HCT116 (cell line): ENCODE measurements around the gene GALNT18. TPM values are rescaled to one million over a fixed set of nuclear protein-coding genes. Genes with fewer than 3 reads are reported as not detected.

Experiments
- ATAC-seq: fragments of 200-7000 bp; cut with Tn5 transposase; 2 replicates; pipeline ENCODE4 v1.9.1; 2020; ENCODE audit warnings: mild to moderate bottlenecking, moderate library complexity
- BruUV-seq: library from RNA; stranded (reverse); fragments of 400-500 nt; replicated peaks from 2 replicates; lab custom pipeline; 2021; lab: Mats Ljungman, UMichigan
- CTCF ChIA-PET: fragments of 300-600 bp; sonication (Branson Sonifier 250); formaldehyde crosslinking; loops from one replicate; lab custom pipeline; 2021; ENCODE audit warnings: antibody characterized with exemption; lab: Charles Lee
- POLR2A ChIA-PET: fragments of 300-600, 350-600 bp; sonication (Branson Sonifier 250); formaldehyde crosslinking; loops from one replicate; lab custom pipeline; 2021; ENCODE audit warnings: antibody characterized with exemption; lab: Charles Lee
- RAD21 ChIA-PET, 2 experiments: fragments of 300-600 bp; sonication (Branson Sonifier 250); formaldehyde crosslinking; loops; one replicate each; lab custom pipeline; 2023; ENCODE audit warnings: low total read pairs in 2 of 2; ENCODE audit not compliant: uncharacterized antibody in 2 of 2, unreplicated experiment in 2 of 2, low non-redundant PET in 1 of 2; lab: Charles Lee
- DNase-seq: peaks from one replicate; pipeline ENCODE4 v3.0.0-alpha.2; 2010; ENCODE audit warnings: low read depth, low spot score
- H2AFZ ChIP-seq: fragments of 200-600 bp; shearing (Covaris generic), sonication (generic); 2 replicates; pipeline ENCODE4 v1.6.1; 2017; ENCODE audit warnings: low read depth, mixed run types, mixed read lengths, antibody characterized with exemption, low read length; ENCODE audit not compliant: poor library complexity, severe bottlenecking
- H3K27ac ChIP-seq: 2 replicates; pipeline ENCODE4 v1.5.1; 2012; ENCODE audit warnings: low read depth, low read length
- H3K27me3 ChIP-seq: fragments of 200-600 bp; sonication (generic); 2 replicates; pipeline ENCODE4 v1.6.1; 2016; ENCODE audit warnings: mixed run types, low read length, mixed read lengths; ENCODE audit not compliant: insufficient read depth
- H3K36me3 ChIP-seq, 2 experiments: fragments of 200-500 bp in 1 of 2; fragments of 200-600 bp in 1 of 2; sonication (Bioruptor generic) in 1 of 2; sonication (generic) in 1 of 2; 2 replicates each; pipeline versions ENCODE4 v1.5.1 to v1.6.1; 2014 to 2016; ENCODE audit warnings: low read length in 2 of 2, inconsistent platforms in 1 of 2, mixed read lengths in 1 of 2, mixed run types in 1 of 2; ENCODE audit not compliant: insufficient read depth in 2 of 2, control insufficient read depth in 1 of 2
- H3K4me1 ChIP-seq, 2 experiments: fragments of 200-600 bp in 1 of 2; sonication (generic) in 1 of 2; 2 replicates each; pipeline versions ENCODE4 v1.5.1 to v1.6.1; 2012 to 2017; ENCODE audit warnings: low read length in 2 of 2, inconsistent platforms in 1 of 2, mild to moderate bottlenecking in 1 of 2, mixed read lengths in 1 of 2, mixed run types in 1 of 2, moderate library complexity in 1 of 2; ENCODE audit not compliant: insufficient read depth in 2 of 2, control insufficient read depth in 1 of 2
- H3K4me2 ChIP-seq: fragments of 200-600 bp; sonication (generic); 2 replicates; pipeline ENCODE4 v1.6.1; 2017; ENCODE audit warnings: mixed run types, low read length, mixed read lengths
- H3K4me3 ChIP-seq, 2 experiments: fragments of 200-600 bp in 1 of 2; sonication (generic) in 1 of 2; replicated peaks in 1 of 2; 2 replicates each; pipeline ENCODE4 v1.5.1; 2011 to 2016; ENCODE audit warnings: low read length in 2 of 2, control low read depth in 1 of 2, low read depth in 1 of 2, mild to moderate bottlenecking in 1 of 2, mixed read lengths in 1 of 2, mixed run types in 1 of 2
- H3K79me2 ChIP-seq: fragments of 200-600 bp; sonication (generic); 2 replicates; pipeline ENCODE4 v1.6.1; 2017; ENCODE audit warnings: mild to moderate bottlenecking, mixed run types, low read length, moderate library complexity, mixed read lengths; ENCODE audit not compliant: insufficient read depth
- H3K9ac ChIP-seq: fragments of 200-600 bp; sonication (generic); 2 replicates; pipeline ENCODE4 v1.6.1; 2016; ENCODE audit warnings: low read length, mixed read lengths
- H3K9me2 ChIP-seq: fragments of 200-600 bp; sonication (generic), shearing (Covaris generic); 2 replicates; pipeline ENCODE4 v1.6.1; 2017; ENCODE audit warnings: mixed run types, mild to moderate bottlenecking, moderate library complexity; ENCODE audit not compliant: insufficient read depth
- H3K9me3 ChIP-seq, 2 experiments: fragments of 200-500 bp in 1 of 2; fragments of 200-600 bp in 1 of 2; sonication (Bioruptor generic) in 1 of 2; sonication (generic) in 1 of 2; 2 replicates each; pipeline ENCODE4 v1.6.1; 2014 to 2017; ENCODE audit warnings: low read length in 2 of 2, mixed read lengths in 2 of 2, inconsistent platforms in 1 of 2, low read depth in 1 of 2, mild to moderate bottlenecking in 1 of 2, mixed run types in 1 of 2, moderate library complexity in 1 of 2; ENCODE audit not compliant: control insufficient read depth in 1 of 2, insufficient read depth in 1 of 2
- H4K20me1 ChIP-seq: fragments of 200-600 bp; sonication (generic), shearing (Covaris generic); 2 replicates; pipeline ENCODE4 v1.6.1; 2017; ENCODE audit warnings: mixed run types, mild to moderate bottlenecking, moderate library complexity; ENCODE audit not compliant: insufficient read depth
- CBX3 ChIP-seq: IDR thresholded peaks from 2 replicates; pipeline ENCODE4 v1.6.1; 2012; ENCODE audit warnings: low read depth
- CEBPB ChIP-seq: IDR thresholded peaks from 2 replicates; pipeline ENCODE4 v1.6.1; 2012; ENCODE audit warnings: low read depth
- EZH2 ChIP-seq: fragments of 200-600 bp; sonication (generic); IDR thresholded peaks from 2 replicates; pipeline ENCODE4 v1.6.1; 2017; ENCODE audit warnings: antibody characterized with exemption, mixed run types
- EZH2phosphoT487 ChIP-seq: fragments of 200-600 bp; IDR thresholded peaks from 2 replicates; pipeline ENCODE4 v1.6.1; 2018; ENCODE audit warnings: antibody characterized with exemption, borderline replicate concordance
- JUND ChIP-seq: IDR thresholded peaks from 2 replicates; pipeline ENCODE4 v1.6.1; 2012
- POLR2AphosphoS5 ChIP-seq: IDR thresholded peaks from 2 replicates; pipeline ENCODE4 v1.6.1; 2011; ENCODE audit warnings: mild to moderate bottlenecking, low read depth, low read length, moderate library complexity
- SP1 ChIP-seq: IDR thresholded peaks from 2 replicates; pipeline ENCODE4 v1.6.1; 2012; ENCODE audit warnings: low read depth
- YY1 ChIP-seq: IDR thresholded peaks from 2 replicates; pipeline ENCODE4 v1.6.1; 2011; ENCODE audit warnings: low read length, low read depth, moderate library complexity, mild to moderate bottlenecking; ENCODE audit not compliant: insufficient replicate concordance; ENCODE audit errors: extremely low read depth
- ZFX ChIP-seq: fragments of 450-650 bp; IDR thresholded peaks from 2 replicates; pipeline ENCODE4 v1.6.1; 2017
- intact Hi-C: fragments of 100-400 bp; cut with micrococcal nuclease; formaldehyde crosslinking; loops from 2 replicates; pipeline ENCODE4 v1.10.0; 2022
- total RNA-seq: library from RNA; stranded (reverse); gene quantifications from one replicate; pipeline ENCODE4 v1.2.1, GENCODE V29; 2021; ENCODE audit not compliant: unreplicated experiment
- TF ChIP-seq, protein P1 (sequence below): IDR thresholded peaks from 2 replicates; pipeline ENCODE4 v1.6.1; 2012
- TF ChIP-seq, protein P2 (sequence below): IDR thresholded peaks from 2 replicates; pipeline ENCODE4 v1.6.1; 2011; ENCODE audit warnings: mild to moderate bottlenecking, low read length, moderate library complexity; ENCODE audit not compliant: insufficient replicate concordance; ENCODE audit errors: extremely low read depth
- TF ChIP-seq, protein P3 (sequence below): IDR thresholded peaks from 2 replicates; pipeline ENCODE4 v1.6.1; 2012; ENCODE audit warnings: low read depth
- TF ChIP-seq, protein P4 (sequence below): IDR thresholded peaks from 2 replicates; pipeline ENCODE4 v1.6.1; 2012

GALNT18 gene
- total RNA-seq, 1 experiment from 2014 or later, result 19.9 TPM

DNA sequence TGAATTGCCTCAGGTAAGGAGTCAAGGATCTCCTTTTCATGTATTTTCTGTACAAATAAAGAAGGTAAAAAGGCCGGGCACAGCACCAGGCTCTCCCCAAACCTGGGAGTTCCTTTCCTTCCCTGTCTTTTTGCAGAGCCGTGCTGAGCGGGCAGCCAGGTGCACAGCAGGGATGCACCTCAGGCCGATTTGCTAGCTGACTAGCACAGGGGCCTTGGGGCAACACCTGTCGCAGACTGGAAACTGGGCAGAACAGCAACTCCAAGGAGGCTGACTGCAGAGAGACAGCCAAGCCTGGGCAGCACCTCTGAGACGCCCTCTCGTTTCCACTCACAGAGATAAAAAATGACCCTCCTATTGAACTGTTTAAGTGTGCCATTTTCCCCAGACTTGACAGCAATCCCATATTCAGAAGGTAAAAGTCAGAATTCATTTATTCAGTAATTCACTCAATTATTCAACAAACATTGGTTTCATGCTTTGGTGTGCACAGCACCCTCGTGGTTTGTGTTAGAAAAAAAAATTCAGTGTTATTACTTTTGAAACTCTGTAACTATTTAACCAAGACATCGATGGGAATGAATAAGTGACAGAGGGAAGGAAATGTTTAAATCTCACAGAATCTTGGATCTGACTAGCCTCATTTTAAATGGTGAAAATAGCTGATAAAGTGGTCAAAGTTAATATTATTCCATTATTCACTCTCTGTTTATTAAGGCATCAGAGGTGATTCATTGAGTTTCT is 120.9 kb downstream of the GALNT18 start:
- ChIA-PET CTCF (no interaction called here), RAD21 (no interaction called here), POLR2A (no interaction called here)
- no peak overlapping the region for H3K4me2 ChIP-seq
- H3K27ac ChIP-seq, result no peak overlapping the region
- ATAC-seq (no peak), DNase-seq (no peak)
- no peaks in the 10 kb centered on the region for H3K9me2 ChIP-seq
- H2AFZ ChIP-seq, result no peak overlapping the region
- H3K9ac ChIP-seq, result no peak overlapping the region
- TF ChIP-seq SP1 (no peak), YY1 (no peak), CEBPB (no peak)
- TF ChIP-seq, protein P1, sequence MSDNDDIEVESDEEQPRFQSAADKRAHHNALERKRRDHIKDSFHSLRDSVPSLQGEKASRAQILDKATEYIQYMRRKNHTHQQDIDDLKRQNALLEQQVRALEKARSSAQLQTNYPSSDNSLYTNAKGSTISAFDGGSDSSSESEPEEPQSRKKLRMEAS, result no peak
- TF ChIP-seq, protein P2, sequence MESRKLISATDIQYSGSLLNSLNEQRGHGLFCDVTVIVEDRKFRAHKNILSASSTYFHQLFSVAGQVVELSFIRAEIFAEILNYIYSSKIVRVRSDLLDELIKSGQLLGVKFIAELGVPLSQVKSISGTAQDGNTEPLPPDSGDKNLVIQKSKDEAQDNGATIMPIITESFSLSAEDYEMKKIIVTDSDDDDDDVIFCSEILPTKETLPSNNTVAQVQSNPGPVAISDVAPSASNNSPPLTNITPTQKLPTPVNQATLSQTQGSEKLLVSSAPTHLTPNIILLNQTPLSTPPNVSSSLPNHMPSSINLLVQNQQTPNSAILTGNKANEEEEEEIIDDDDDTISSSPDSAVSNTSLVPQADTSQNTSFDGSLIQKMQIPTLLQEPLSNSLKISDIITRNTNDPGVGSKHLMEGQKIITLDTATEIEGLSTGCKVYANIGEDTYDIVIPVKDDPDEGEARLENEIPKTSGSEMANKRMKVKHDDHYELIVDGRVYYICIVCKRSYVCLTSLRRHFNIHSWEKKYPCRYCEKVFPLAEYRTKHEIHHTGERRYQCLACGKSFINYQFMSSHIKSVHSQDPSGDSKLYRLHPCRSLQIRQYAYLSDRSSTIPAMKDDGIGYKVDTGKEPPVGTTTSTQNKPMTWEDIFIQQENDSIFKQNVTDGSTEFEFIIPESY, result no peak
- no peaks in the 10 kb centered on the region for H4K20me1 ChIP-seq
- H3K9me3 ChIP-seq, result no peaks in the 10 kb centered on the region
- BruUV-seq, result no TSS peak
- no peaks in the 10 kb centered on the region; the same call in 1 of the 2 replicates for H3K79me2 ChIP-seq
- no peaks in the 10 kb centered on the region for H3K27me3 ChIP-seq
- H3K4me3 ChIP-seq, result no peak overlapping the region
- H3K36me3 ChIP-seq, result no peaks in the 10 kb centered on the region
- intact Hi-C loops, result no loop called here
- H3K4me1 ChIP-seq, result no peaks in the 10 kb centered on the region

DNA sequence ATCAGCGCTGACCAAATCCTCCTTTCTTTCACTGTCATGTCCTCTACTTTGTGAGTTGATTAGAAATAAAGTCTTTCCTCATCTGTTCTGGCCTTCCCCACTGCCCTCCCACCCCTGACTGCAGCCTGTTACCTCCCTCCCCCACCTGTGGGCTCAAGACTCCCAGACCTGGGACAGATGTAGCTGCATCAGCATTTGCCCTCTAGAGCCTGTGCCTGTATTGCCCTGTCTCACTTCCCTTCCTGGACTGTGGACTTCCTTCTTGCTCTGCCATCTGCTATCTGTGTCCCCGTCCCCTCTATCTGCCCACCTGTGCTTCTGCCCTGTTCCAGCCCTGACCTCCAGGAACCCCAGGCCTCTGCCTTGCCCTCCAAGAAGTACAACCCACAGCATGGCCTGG is 122.5 kb downstream of the GALNT18 start:
- Histone ChIP-seq H2AFZ (no peak overlapping the region), H3K4me1 (no peaks in the 10 kb centered on the region), H4K20me1 (no peaks in the 10 kb centered on the region), H3K9me3 (no peaks in the 10 kb centered on the region), H3K36me3 (no peaks in the 10 kb centered on the region), H3K27me3 (no peaks in the 10 kb centered on the region), H3K79me2 (no peaks in the 10 kb centered on the region), H3K4me2 (no peak overlapping the region), H3K9me2 (no peaks in the 10 kb centered on the region), H3K4me3 (no peak overlapping the region), H3K27ac (no peak overlapping the region), H3K9ac (no peak overlapping the region)
- POLR2A ChIA-PET, result no interaction called here
- DNase-seq, result no peak
- CTCF ChIA-PET, result no interaction called here
- RAD21 ChIA-PET, result no interaction called here
- BruUV-seq, result no TSS peak
- intact Hi-C loops, result no loop called here
- ATAC-seq, result no peak
- TF ChIP-seq, protein P3, sequence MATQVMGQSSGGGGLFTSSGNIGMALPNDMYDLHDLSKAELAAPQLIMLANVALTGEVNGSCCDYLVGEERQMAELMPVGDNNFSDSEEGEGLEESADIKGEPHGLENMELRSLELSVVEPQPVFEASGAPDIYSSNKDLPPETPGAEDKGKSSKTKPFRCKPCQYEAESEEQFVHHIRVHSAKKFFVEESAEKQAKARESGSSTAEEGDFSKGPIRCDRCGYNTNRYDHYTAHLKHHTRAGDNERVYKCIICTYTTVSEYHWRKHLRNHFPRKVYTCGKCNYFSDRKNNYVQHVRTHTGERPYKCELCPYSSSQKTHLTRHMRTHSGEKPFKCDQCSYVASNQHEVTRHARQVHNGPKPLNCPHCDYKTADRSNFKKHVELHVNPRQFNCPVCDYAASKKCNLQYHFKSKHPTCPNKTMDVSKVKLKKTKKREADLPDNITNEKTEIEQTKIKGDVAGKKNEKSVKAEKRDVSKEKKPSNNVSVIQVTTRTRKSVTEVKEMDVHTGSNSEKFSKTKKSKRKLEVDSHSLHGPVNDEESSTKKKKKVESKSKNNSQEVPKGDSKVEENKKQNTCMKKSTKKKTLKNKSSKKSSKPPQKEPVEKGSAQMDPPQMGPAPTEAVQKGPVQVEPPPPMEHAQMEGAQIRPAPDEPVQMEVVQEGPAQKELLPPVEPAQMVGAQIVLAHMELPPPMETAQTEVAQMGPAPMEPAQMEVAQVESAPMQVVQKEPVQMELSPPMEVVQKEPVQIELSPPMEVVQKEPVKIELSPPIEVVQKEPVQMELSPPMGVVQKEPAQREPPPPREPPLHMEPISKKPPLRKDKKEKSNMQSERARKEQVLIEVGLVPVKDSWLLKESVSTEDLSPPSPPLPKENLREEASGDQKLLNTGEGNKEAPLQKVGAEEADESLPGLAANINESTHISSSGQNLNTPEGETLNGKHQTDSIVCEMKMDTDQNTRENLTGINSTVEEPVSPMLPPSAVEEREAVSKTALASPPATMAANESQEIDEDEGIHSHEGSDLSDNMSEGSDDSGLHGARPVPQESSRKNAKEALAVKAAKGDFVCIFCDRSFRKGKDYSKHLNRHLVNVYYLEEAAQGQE, result no peak
- TF ChIP-seq, protein P4, sequence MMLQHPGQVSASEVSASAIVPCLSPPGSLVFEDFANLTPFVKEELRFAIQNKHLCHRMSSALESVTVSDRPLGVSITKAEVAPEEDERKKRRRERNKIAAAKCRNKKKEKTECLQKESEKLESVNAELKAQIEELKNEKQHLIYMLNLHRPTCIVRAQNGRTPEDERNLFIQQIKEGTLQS, result no peak
- TF ChIP-seq EZH2phosphoT487 (no peak), SP1 (no peak), CBX3 (no peak), JUND (no peak), EZH2 (no peak), ZFX (no peak), POLR2AphosphoS5 (no peak)
